NCI-H187 (cell line): ENCODE data around the gene SUDS3.

Experiments used
- DNase-seq, 2 experiments: peaks; one replicate each; lab custom pipeline; 2025; lab: John Stamatoyannopoulos, UW

SUDS3 gene

GRCh38 chr12:118455327-118455726 is 79.0 kb downstream of the SUDS3 start:
- DNase-seq = no peak

- no peak for DNase-seq
Observed at GRCh38 chr12:118456741-118457140, 80.4 kb downstream of the SUDS3 start.

DNA sequence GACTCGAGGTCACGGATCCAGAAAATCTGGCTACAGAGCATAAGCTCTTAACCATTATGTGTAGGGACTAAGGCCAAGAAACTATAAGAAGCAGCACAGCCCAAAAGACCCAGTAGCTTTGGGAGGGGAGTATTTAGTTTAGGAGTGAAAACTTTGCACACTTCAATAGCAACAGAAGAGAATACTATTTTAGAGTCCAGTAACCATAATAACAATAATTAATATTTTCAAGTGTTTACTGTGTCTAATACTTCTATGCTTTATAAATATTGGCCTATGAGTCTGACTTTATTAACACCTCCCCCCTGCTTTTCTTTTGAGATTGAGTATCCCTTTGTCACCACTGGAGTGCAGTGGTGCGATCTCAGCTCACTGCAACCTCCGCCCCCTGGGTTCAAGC is 82.8 kb downstream of the SUDS3 start:
- DNase-seq = no peak

DNA sequence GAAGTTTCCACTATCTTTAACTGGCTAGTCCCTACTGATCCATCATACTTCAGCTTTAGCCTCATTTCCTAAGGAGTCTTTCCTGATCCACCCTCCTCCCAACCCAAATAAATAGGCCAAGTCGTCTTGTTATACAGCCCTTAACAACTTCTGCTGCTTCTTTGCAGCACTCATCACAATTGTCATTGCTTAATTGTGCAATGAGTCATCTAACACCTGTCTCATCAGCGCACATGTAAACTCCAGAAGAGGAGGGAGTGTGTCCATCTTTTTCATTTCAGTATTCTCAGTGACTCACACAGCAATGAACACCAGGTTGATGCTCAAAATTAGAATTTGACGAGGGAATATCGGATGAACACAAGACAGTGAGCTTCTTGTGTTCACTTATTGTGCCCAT is 87.3 kb downstream of the SUDS3 start:
- DNase-seq = no peak

- DNase-seq = no peak
Observed at GRCh38 chr12:118465706-118466105, 89.4 kb downstream of the SUDS3 start.
